Pancreas (tissue), 10 donors: ENCODE measurements around the gene GPC5. TPM values are rescaled to one million over a fixed set of nuclear protein-coding genes. Genes with fewer than 3 reads are reported as not detected.

Source experiments
- ATAC-seq, 4 donors: fragments of 200-7000 bp; cut with Tn5 transposase; one replicate each; pipeline versions ENCODE4 v1.8.0 to v1.9.1; 2020; ENCODE audit warnings: mild to moderate bottlenecking in 4 of 4, moderate library complexity in 4 of 4
- DNase-seq, 6 donors: peaks; one replicate each; pipeline ENCODE4 v3.0.0-alpha.2; 2020
- FAIRE-seq: peaks from 2 replicates; lab custom pipeline; 2012; peaks lifted over from hg19 to GRCh38; lab: Jason Lieb, UNC
- H3K27ac ChIP-seq, 4 donors: fragments of 200-600 bp; sonication (generic); 1 replicate in 3 of 4; 2 replicates in 1 of 4; pipeline versions ENCODE4 v1.5.0 to v1.8.0; 2020
- H3K27me3 ChIP-seq, 4 donors: fragments of 200-600 bp; one replicate each; pipeline ENCODE4 v1.8.0; 2021
- H3K36me3 ChIP-seq, 3 donors: fragments of 200-600 bp; sonication (generic) in 1 of 3; one replicate each; pipeline versions ENCODE4 v1.5.0 to v1.8.0; 2020 to 2021
- H3K4me1 ChIP-seq, 3 donors: fragments of 200-600 bp; one replicate each; pipeline ENCODE4 v1.8.0; 2021
- H3K4me3 ChIP-seq, 4 donors: fragments of 200-600 bp; sonication (generic) in 2 of 4; one replicate each; pipeline versions ENCODE4 v1.5.0 to v1.8.0; 2020 to 2021
- H3K9me3 ChIP-seq, 4 donors: fragments of 200-600 bp; one replicate each; pipeline ENCODE4 v1.8.0; 2021
- CTCF ChIP-seq, 4 donors: fragments of 200-600 bp; sonication (generic) in 3 of 4; IDR thresholded peaks; one replicate each; pipeline versions ENCODE4 v1.5.0 to v1.8.0; 2021; ENCODE audit warnings: antibody characterized with exemption in 4 of 4
- WGBS, 2 donors: extraction: QIAGEN DNeasy Blood & Tissue Kit; methylation state at CpG; one replicate each; pipeline ENCODE4 v1.1.7; 2013; 5-methylcytosine and 5-hydroxymethylcytosine counted together
- intact Hi-C, 3 donors: fragments of 100-400 bp; cut with DNase I; formaldehyde crosslinking; loops; one replicate each; pipeline versions ENCODE4 v1.11.1 to v1.14.2; 2022
- polyA plus RNA-seq, 2 donors: library from polyadenylated mRNA; stranded (reverse); fragments of 200-250 nt; gene quantifications; one replicate each; pipeline ENCODE4 v1.2.3, GENCODE V29; 2013
- total RNA-seq, 6 donors: library from RNA; stranded (reverse); fragmentation: NEBNext Ultra II Directional in 4 of 6; extraction: Animal tissue kit (Norgen Biotek cat#: 25700) in 4 of 6; gene quantifications; one replicate each; pipeline versions ENCODE4 v1.2.1 to v1.2.4, GENCODE V29; 2021 to 2023
- donor health status: healthy with polysubstance abuse.
- donor health status: DM: no; HTN: no; CAD: no; lungs with moderate emphysema.
- donor health status: DM: no; HTN: no; CAD: no.
- donor health status: control.
- donor health status: control.
- donor health status: Bipolar disorder and iron deficiency.
- donor health status: DM: yes; HTN: yes; CAD: no.
- donor health status: DM: no; HTN: no; CAD: no.
- donor health status: DM: no; HTN: no; CAD: no.
- donor health status: DM: yes; HTN: yes; CAD: no.

Gene GPC5
- total and polyA plus RNA-seq, 8 donors = 0.12 to 0.35 (median 0.35) TPM; not detected in 5

- FAIRE-seq (no peak), DNase-seq (no peak), ATAC-seq (peak in 2 of 4 donors; percentile 30 to 54)
- Histone ChIP-seq H3K4me3 (no peak overlapping the region), H3K27me3 (no peaks in the 10 kb centered on the region), H3K4me1 (peaks cover 0 to 4% (median 0%) of the 10 kb centered on the region in 3 donors), H3K36me3 (no peaks in the 10 kb centered on the region), H3K27ac (no peak overlapping the region), H3K9me3 (no peaks in the 10 kb centered on the region)
- WGBS, 2 donors = 77 to 80% methylated on average over 1 of the region's 1 CpG
- intact Hi-C loops = no loop called here
- TF ChIP-seq CTCF (IDR thresholded peaks at IDR 0.05) = no peak
These were observed 1052.6 kb downstream of the GPC5 start for GRCh38 chr13:92451060-92451459.

- Histone ChIP-seq H3K27me3 (no peaks in the 10 kb centered on the region), H3K36me3 (no peaks in the 10 kb centered on the region), H3K4me3 (no peak overlapping the region), H3K27ac (no peak overlapping the region), H3K4me1 (peaks cover 0 to 4% (median 0%) of the 10 kb centered on the region in 3 donors), H3K9me3 (no peaks in the 10 kb centered on the region)
- intact Hi-C loops = no loop called here
- ATAC-seq (no peak), FAIRE-seq (no peak), DNase-seq (no peak)
- 90 to 91% methylated on average over 6 of the region's 6 CpGs for WGBS, 2 donors
- no peak for TF ChIP-seq CTCF (IDR thresholded peaks at IDR 0.05)
These were observed 1054.4 kb downstream of the GPC5 start for GRCh38 chr13:92452840-92453239.

GRCh38 chr13:92459306-92459705 lies 1060.9 kb downstream of the GPC5 start:
- TF ChIP-seq CTCF (IDR thresholded peaks at IDR 0.05) = no peak
- H3K27me3 ChIP-seq = no peaks in the 10 kb centered on the region
- peaks cover 8 to 17% (median 13%) of the 10 kb centered on the region in 3 donors for H3K4me1 ChIP-seq
- ATAC-seq (no peak), FAIRE-seq (no peak), DNase-seq (no peak)
- no peaks in the 10 kb centered on the region for H3K36me3 ChIP-seq
- H3K9me3 ChIP-seq = no peaks in the 10 kb centered on the region
- WGBS, 2 donors = 69 to 73% methylated on average over 4 of the region's 4 CpGs
- no peak overlapping the region for H3K4me3 ChIP-seq
- H3K27ac ChIP-seq = no peak overlapping the region
- intact Hi-C loops = no loop called here

- H3K27me3 ChIP-seq = no peaks in the 10 kb centered on the region
- FAIRE-seq = no peak
- peaks cover 8 to 17% (median 13%) of the 10 kb centered on the region in 3 donors for H3K4me1 ChIP-seq
- no peak overlapping the region for H3K4me3 ChIP-seq
- no peaks in the 10 kb centered on the region for H3K9me3 ChIP-seq
- intact Hi-C loops = no loop called here
- TF ChIP-seq CTCF (IDR thresholded peaks at IDR 0.05) = no peak
- DNase-seq = peak in 3 of 6 donors; percentile 24 to 53 (median 43)
- H3K27ac ChIP-seq = peak overlapping the region in 3 of 4 donors; percentile 48 to 60 (median 48)
- no peaks in the 10 kb centered on the region for H3K36me3 ChIP-seq
- ATAC-seq = peak; percentile 81 to 94 (median 90)
These were observed 1062.1 kb downstream of the GPC5 start for GRCh38 chr13:92460479-92460878.

GRCh38 chr13:92461402-92461801 lies 1063.0 kb downstream of the GPC5 start:
- H3K27ac ChIP-seq = peak overlapping the region in 2 of 4 donors; percentile 48 to 60
- no peak for ATAC-seq
- no peaks in the 10 kb centered on the region for H3K9me3 ChIP-seq
- no peak for FAIRE-seq
- no peak for TF ChIP-seq CTCF (IDR thresholded peaks at IDR 0.05)
- peaks cover 5 to 17% (median 13%) of the 10 kb centered on the region in 3 donors for H3K4me1 ChIP-seq
- H3K27me3 ChIP-seq = no peaks in the 10 kb centered on the region
- no peak for DNase-seq
- WGBS, 2 donors = 96% methylated on average over 3 of the region's 3 CpGs
- intact Hi-C loops = no loop called here
- no peaks in the 10 kb centered on the region for H3K36me3 ChIP-seq
- H3K4me3 ChIP-seq = no peak overlapping the region
